HepG2 (cell line): ENCODE results near the gene PXMP4.
A peak's percentile ranks its signal among the peaks of the same experiment; 100 is the strongest.

ENCODE experiments used
- EED ChIP-seq: sonication (generic); formaldehyde crosslinking; IDR thresholded peaks from 2 replicates; pipeline ENCODE4 v1.5.0; 2020; ENCODE audit warnings: mild to moderate bottlenecking, missing genetic modification reagents
- EZH2 ChIP-seq: conservative IDR thresholded peaks from 2 replicates; pipeline ENCODE4 v1.6.1; 2012; ENCODE audit warnings: mild to moderate bottlenecking, low read depth, low read length, moderate library complexity
- MYPOP ChIP-seq: sonication (generic); formaldehyde crosslinking; IDR thresholded peaks from 2 replicates; pipeline ENCODE4 v1.8.1; 2023; ENCODE audit warnings: mild to moderate bottlenecking, moderate library complexity, missing genetic modification reagents
- POLR2AphosphoS5 ChIP-seq: IDR thresholded peaks from 2 replicates; pipeline ENCODE4 v1.6.1; 2012; ENCODE audit warnings: low read depth, low read length
- RARA ChIP-seq: IDR thresholded peaks from 2 replicates; pipeline ENCODE4 v1.6.1; 2016; ENCODE audit warnings: missing genetic modification reagents, missing compliant biosample characterization
- SALL1 ChIP-seq: sonication (generic); formaldehyde crosslinking; IDR thresholded peaks from 2 replicates; pipeline ENCODE4 v1.8.0; 2022; ENCODE audit warnings: mild to moderate bottlenecking, missing genetic modification reagents
- ZBTB26 ChIP-seq: IDR thresholded peaks from 2 replicates; pipeline ENCODE4 v1.6.1; 2016; ENCODE audit warnings: missing compliant biosample characterization, missing genetic modification reagents, borderline replicate concordance
- ZNF264 ChIP-seq: sonication (generic); formaldehyde crosslinking; IDR thresholded peaks from 2 replicates; pipeline ENCODE4 v1.4.0; 2020; ENCODE audit warnings: missing genetic modification reagents
- ZNF660 ChIP-seq: sonication (generic); formaldehyde crosslinking; IDR thresholded peaks from 2 replicates; pipeline ENCODE4 v1.5.1; 2020; ENCODE audit warnings: mild to moderate bottlenecking, low read depth, missing genetic modification reagents, borderline replicate concordance

- TF ChIP-seq MYPOP (CRISPR knock-in tag) (no peak), ZNF660 (CRISPR knock-in tag) (no peak), EZH2 (no peak), SALL1 (CRISPR knock-in tag) (peak; percentile 11; the same call in 1 of the 2 replicates), ZBTB26 (CRISPR knock-in tag) (no peak), POLR2AphosphoS5 (no peak), RARA (CRISPR knock-in tag) (0 out of 2 replicates have a peak, but pooled peaks have one; percentile 8), ZNF264 (CRISPR knock-in tag) (no peak), EED (CRISPR knock-in tag) (no peak)
These were observed 6.2 kb downstream of the PXMP4 start for GRCh38 chr20:33713865-33714367.
